ENCODE measurements around the gene NEK6.
A peak's percentile ranks its signal among the peaks of the same experiment; 100 is the strongest.

The NEK6 gene

DNA sequence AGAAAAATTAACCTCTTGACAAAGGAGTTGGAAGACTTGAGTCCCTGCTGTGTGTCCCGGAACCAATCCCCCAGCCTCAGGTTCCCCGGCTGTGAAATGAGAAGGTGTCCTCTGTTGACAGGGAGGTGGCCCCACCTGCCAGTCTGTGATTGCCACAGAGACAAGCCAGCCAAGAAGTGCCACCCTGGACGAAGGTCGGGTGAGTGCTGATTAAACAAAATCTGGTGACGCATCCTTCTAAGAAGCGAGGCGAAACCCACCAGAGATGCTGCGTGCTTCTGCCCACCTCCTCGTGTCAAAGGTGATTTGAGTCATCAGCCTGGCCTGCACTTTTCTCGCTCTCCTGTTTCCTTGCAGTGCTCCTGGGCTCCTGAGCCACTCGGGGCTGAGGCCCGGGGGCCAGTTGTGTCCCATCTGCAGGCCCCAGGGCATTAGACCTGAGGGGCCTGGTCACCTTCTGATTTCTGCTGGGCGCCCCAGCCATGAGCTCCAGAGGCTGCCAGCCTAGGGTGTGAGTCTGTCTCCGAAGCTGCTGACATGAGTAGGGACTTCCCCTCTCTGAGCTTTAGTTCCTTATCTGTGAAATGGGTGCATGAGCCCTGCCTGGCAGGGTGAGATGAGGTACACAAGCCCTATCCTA lies 28.7 kb downstream of the NEK6 start:
- peak overlapping the region; percentile 4 for H3K4me3 ChIP-seq (replicated peaks; ENCODE audit: low read depth, low read length)
- DNase-seq (ENCODE audit: low read depth): peak; percentile 85
- TF ChIP-seq, protein P1, sequence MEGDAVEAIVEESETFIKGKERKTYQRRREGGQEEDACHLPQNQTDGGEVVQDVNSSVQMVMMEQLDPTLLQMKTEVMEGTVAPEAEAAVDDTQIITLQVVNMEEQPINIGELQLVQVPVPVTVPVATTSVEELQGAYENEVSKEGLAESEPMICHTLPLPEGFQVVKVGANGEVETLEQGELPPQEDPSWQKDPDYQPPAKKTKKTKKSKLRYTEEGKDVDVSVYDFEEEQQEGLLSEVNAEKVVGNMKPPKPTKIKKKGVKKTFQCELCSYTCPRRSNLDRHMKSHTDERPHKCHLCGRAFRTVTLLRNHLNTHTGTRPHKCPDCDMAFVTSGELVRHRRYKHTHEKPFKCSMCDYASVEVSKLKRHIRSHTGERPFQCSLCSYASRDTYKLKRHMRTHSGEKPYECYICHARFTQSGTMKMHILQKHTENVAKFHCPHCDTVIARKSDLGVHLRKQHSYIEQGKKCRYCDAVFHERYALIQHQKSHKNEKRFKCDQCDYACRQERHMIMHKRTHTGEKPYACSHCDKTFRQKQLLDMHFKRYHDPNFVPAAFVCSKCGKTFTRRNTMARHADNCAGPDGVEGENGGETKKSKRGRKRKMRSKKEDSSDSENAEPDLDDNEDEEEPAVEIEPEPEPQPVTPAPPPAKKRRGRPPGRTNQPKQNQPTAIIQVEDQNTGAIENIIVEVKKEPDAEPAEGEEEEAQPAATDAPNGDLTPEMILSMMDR (IDR thresholded peaks at IDR 0.05; ENCODE audit: low read length, missing control alignments): no peak

- no peak overlapping the region for H3K4me3 ChIP-seq (replicated peaks; ENCODE audit: low read depth, low read length)
- no peak for DNase-seq (ENCODE audit: low read depth)
- TF ChIP-seq, protein P1 (IDR thresholded peaks at IDR 0.05; ENCODE audit: low read length, missing control alignments): no peak
Measured at GRCh38 chr9:124290053-124290591, 32.4 kb downstream of the NEK6 start.

DNA sequence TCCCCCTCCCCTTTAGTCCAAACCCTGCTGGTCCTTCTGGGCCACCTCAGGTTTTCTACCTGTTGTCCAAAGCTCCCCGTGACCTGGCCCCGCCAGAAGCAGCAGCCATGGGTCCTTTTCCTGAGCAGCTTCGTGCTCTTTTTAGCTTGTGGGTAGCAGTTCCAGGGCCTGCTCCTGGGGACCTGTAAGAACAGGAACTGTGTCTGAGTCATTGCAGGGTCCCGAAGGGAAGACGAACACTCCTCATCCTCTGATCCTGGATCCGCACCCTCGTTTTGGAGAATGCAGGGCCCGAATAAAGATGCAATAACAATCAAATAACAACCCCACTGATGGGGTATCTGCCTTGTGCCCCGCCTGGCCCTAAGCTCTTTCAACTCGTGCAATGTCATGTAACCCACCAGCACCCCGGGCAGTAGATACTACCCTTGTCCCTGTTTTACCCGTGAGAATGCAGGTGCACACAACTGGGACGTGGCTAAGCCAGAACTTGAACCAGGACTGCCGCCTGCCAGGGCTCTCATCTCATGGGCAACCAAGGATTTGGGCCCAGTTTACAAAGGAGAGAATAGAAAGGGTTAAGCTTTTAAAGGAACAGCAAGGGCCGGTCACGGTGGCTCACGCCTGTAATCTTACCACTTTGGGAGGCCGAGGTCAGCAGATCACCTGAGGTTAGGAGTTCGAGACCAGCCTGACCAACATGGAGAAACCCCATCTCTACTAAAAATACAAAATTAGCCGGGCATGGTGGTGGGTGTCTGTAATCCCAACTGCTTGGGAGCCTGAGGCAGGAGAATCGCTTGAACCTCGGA lies 33.2 kb downstream of the NEK6 start:
- DNase-seq (ENCODE audit: low read depth): no peak
- H3K4me3 ChIP-seq (replicated peaks; ENCODE audit: low read depth, low read length): no peak overlapping the region
- TF ChIP-seq, protein P1 (IDR thresholded peaks at IDR 0.05; ENCODE audit: low read length, missing control alignments): no peak

GRCh38 chr9:124291801-124292396 lies 34.1 kb downstream of the NEK6 start:
- no peak overlapping the region for H3K4me3 ChIP-seq (replicated peaks; ENCODE audit: low read depth, low read length)
- TF ChIP-seq, protein P1 (IDR thresholded peaks at IDR 0.05; ENCODE audit: low read length, missing control alignments): no peak
- DNase-seq (ENCODE audit: low read depth): no peak

DNA sequence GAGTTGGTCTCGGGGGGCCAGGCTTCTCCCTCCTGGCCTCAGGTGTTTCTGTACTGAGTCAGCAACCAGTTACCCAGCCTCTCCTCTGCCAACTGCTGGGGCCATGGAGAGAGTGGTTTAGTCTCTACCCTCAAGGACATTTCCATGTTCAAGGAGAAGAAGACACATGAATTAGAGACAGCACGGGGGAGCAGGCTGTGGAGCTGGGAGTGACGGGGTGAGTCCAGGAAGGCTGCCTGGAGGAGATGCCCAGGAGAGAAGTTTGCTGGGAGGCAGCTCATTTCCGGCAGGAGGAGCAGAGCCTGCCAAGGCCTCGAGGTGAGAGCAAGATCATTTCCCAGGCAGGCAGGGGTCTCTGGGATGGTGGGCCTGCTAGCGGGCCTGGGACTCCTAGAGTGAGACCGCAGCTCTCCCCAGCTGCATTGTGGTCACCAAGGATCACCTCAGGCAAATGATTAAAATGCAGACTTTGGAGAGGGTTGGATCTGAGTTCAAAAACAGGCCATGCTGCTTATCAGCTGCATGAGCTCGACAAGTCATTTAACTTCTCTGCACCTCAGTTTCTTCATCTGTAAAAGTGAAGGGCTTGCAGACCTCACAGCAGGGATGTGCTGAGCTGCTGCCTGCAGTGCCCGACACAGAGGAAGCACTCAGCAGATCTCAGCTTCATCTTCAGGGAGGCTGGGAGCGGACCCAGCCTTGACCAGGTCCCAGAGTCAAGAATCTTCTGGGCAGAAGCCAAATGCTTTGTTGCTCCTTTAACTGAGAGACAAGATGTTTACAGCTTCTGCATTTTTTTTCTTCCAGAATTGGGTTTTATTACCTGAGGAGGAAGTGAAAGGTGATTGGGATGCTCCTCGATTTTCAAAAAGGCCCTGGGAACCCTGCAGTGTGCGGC lies 35.2 kb downstream of the NEK6 start:
- TF ChIP-seq, protein P1 (IDR thresholded peaks at IDR 0.05; ENCODE audit: low read length, missing control alignments): no peak
- H3K4me3 ChIP-seq (replicated peaks; ENCODE audit: low read depth, low read length): no peak overlapping the region
- no peak for DNase-seq (ENCODE audit: low read depth)
